ENCODE results near the gene C1QTNF5. TPM values are rescaled to one million over a fixed set of nuclear protein-coding genes. Genes with fewer than 3 reads are reported as not detected.

The C1QTNF5 gene
- total and polyA plus RNA-seq, 2 donors (not counting 1 experiment from before 2014, with no cell fraction given), result not detected

- Mint-ChIP-seq H3K4me1 (peaks cover 5% of the 10 kb centered on the region), H3K27ac (no peak within 1 kb of the TSS), H3K9me3 (ENCODE audit: insufficient read depth) (no peaks in the 10 kb centered on the region), H3K27me3 (peaks cover 61% of the 10 kb centered on the region), H3K4me3 (no peak within 1 kb of the TSS)
- Histone ChIP-seq H3K36me3 (replicated peaks in 1 of 2; ENCODE audit: control extremely low read depth in 1 of 2, control insufficient read depth in 1 of 2, extremely low read depth in 1 of 2, insufficient read depth in 2 of 2, low read length in 1 of 2) (no peaks in the 10 kb centered on the region), H4K20me1 (ENCODE audit: control insufficient read depth, insufficient read depth, low read length, poor library complexity, severe bottlenecking) (no peaks in the 10 kb centered on the region), H3K4me1 (ENCODE audit: control insufficient read depth in 2 of 2, insufficient read depth in 2 of 2, low read length in 2 of 2) (peaks cover 4% of the 10 kb centered on the region in 2 donors), H2AFZ (ENCODE audit: insufficient read depth, low read depth, low read length, poor library complexity, severe bottlenecking) (no peak within 1 kb of the TSS), H3K9ac (ENCODE audit: low read length) (no peak within 1 kb of the TSS), H3K27ac (ENCODE audit: low read length in 2 of 2) (no peak within 1 kb of the TSS), H3K4me3 (ENCODE audit: control extremely low read depth in 1 of 5, extremely low read depth in 1 of 5, insufficient read depth in 1 of 5, low read depth in 2 of 5, low read length in 4 of 5) (no peak within 1 kb of the TSS), H3K79me2 (ENCODE audit: control insufficient read depth, insufficient read depth, low read length) (no peaks in the 10 kb centered on the region), H3K27me3 (replicated peaks in 1 of 4; ENCODE audit: control extremely low read depth in 1 of 4, control insufficient read depth in 3 of 4, insufficient read depth in 4 of 4, low read length in 3 of 4) (peaks cover 0 to 38% (median 10%) of the 10 kb centered on the region in 4 experiments), H3K9me3 (ENCODE audit: control extremely low read depth in 1 of 3, control insufficient read depth in 2 of 3, insufficient read depth in 1 of 3, low read length in 2 of 3) (no peaks in the 10 kb centered on the region), H3K4me2 (replicated peaks; ENCODE audit: low read depth, low read length, poor library complexity, severe bottlenecking) (no peak within 1 kb of the TSS)
- TF ChIP-seq CTCF (IDR thresholded peaks at IDR 0.05), result no peak
- no peak for TF ChIP-seq EZH2 (IDR thresholded peaks at IDR 0.05; ENCODE audit: borderline replicate concordance, insufficient read depth, low read depth, low read length, poor library complexity, severe bottlenecking)
- ChIA-PET POLR2A (no interaction called here), CTCF (interaction anchor here (1.1 to 2.2 kb wide), 2 partner anchors 10 to 21 kb away, joined by 3 to 12 read pairs; no protein-coding TSS in a partner anchor)
- intact Hi-C loops (cut with micrococcal nuclease), result no loop called here
- no peak for DNase-seq
- no peak for ATAC-seq (ENCODE audit: low read depth)
- 57% methylated on average over 2 of the region's 6 CpGs for WGBS (ENCODE audit: insufficient coverage)
These were observed 5.9 kb upstream of the C1QTNF5 start, which contains the start of gene MFRP for GRCh38 chr11:119346605-119347004. Gene MFRP (minus strand): TSS chr11:119346705. CDS start chr11:119346513, 192 bp downstream.

- peaks cover 0 to 2% (median 0%) of the 10 kb centered on the region in 3 donors for H3K9me3 ChIP-seq (ENCODE audit: control extremely low read depth in 1 of 3, control insufficient read depth in 2 of 3, insufficient read depth in 1 of 3, low read length in 2 of 3)
- Mint-ChIP-seq H3K9me3 (ENCODE audit: insufficient read depth) (no peaks in the 10 kb centered on the region), H3K27me3 (peaks cover 60% of the 10 kb centered on the region), H3K4me1 (peaks cover 14% of the 10 kb centered on the region), H3K27ac (no peak overlapping the region), H3K4me3 (no peak overlapping the region)
- ChIA-PET CTCF (no interaction called here), POLR2A (no interaction called here)
- H3K27ac ChIP-seq (ENCODE audit: low read length in 2 of 2), result no peak overlapping the region
- H3K36me3 ChIP-seq (replicated peaks in 1 of 2; ENCODE audit: control extremely low read depth in 1 of 2, control insufficient read depth in 1 of 2, extremely low read depth in 1 of 2, insufficient read depth in 2 of 2, low read length in 1 of 2), result no peaks in the 10 kb centered on the region
- H3K4me3 ChIP-seq (ENCODE audit: control extremely low read depth in 1 of 5, extremely low read depth in 1 of 5, insufficient read depth in 1 of 5, low read depth in 2 of 5, low read length in 4 of 5), result no peak overlapping the region
- H3K4me1 ChIP-seq (ENCODE audit: control insufficient read depth in 2 of 2, insufficient read depth in 2 of 2, low read length in 2 of 2), result peaks cover 13% of the 10 kb centered on the region in 2 donors
- 88% methylated on average over 11 of the region's 12 CpGs for WGBS (ENCODE audit: insufficient coverage)
- ATAC-seq (ENCODE audit: low read depth) (no peak), DNase-seq (no peak)
- H2AFZ ChIP-seq (ENCODE audit: insufficient read depth, low read depth, low read length, poor library complexity, severe bottlenecking), result no peak overlapping the region
- H3K9ac ChIP-seq (ENCODE audit: low read length), result no peak overlapping the region
- H3K79me2 ChIP-seq (ENCODE audit: control insufficient read depth, insufficient read depth, low read length), result no peaks in the 10 kb centered on the region
- TF ChIP-seq CTCF (IDR thresholded peaks at IDR 0.05) (no peak), EZH2 (IDR thresholded peaks at IDR 0.05; ENCODE audit: borderline replicate concordance, insufficient read depth, low read depth, low read length, poor library complexity, severe bottlenecking) (no peak)
- no peak overlapping the region for H3K4me2 ChIP-seq (replicated peaks; ENCODE audit: low read depth, low read length, poor library complexity, severe bottlenecking)
- intact Hi-C loops (cut with micrococcal nuclease), result no loop called here
- H3K27me3 ChIP-seq (replicated peaks in 1 of 4; ENCODE audit: control extremely low read depth in 1 of 4, control insufficient read depth in 3 of 4, insufficient read depth in 4 of 4, low read length in 3 of 4), result peaks cover 0 to 44% (median 17%) of the 10 kb centered on the region in 4 experiments
- no peaks in the 10 kb centered on the region for H4K20me1 ChIP-seq (ENCODE audit: control insufficient read depth, insufficient read depth, low read length, poor library complexity, severe bottlenecking)
These were observed 5.0 kb upstream of the C1QTNF5 start for GRCh38 chr11:119345685-119346084.

Data from B cell (primary cell).